Natural killer cell (primary cell): ENCODE data around the gene KIF5B. TPM values are rescaled to one million over a fixed set of nuclear protein-coding genes. Genes with fewer than 3 reads are reported as not detected.
"Not testable (repeated sequence)": the region's sequence is repeated elsewhere in the genome, so short reads cannot be mapped to it uniquely, and the experiment has no call there.

Experiments used
- ATAC-seq, 3 donors: fragments of 150-1000 bp in 2 of 3; fragments of 200-7000 bp in 1 of 3; cut with Tn5 transposase; 1 replicate in 1 of 3; 2 replicates in 2 of 3; pipeline ENCODE4 v1.10.0; 2021; ENCODE audit warnings: mild to moderate bottlenecking in 2 of 3, moderate library complexity in 2 of 3
- DNase-seq, 2 donors: peaks; one replicate each; pipeline versions ENCODE4 v3.0.0 to v3.0.0-alpha.2; 2013 to 2021; ENCODE audit warnings: mixed read lengths in 1 of 2
- H3K27ac ChIP-seq: one replicate; pipeline ENCODE4 v1.5.1; 2013; ENCODE audit warnings: mild to moderate bottlenecking, low read length
- H3K27me3 ChIP-seq: one replicate; pipeline ENCODE4 v1.6.1; 2013; ENCODE audit warnings: low read length; ENCODE audit not compliant: control insufficient read depth, insufficient read depth
- H3K36me3 ChIP-seq: one replicate; pipeline ENCODE4 v1.6.1; 2013; ENCODE audit warnings: low read length; ENCODE audit not compliant: control insufficient read depth, insufficient read depth
- H3K4me1 ChIP-seq: one replicate; pipeline ENCODE4 v1.6.1; 2013; ENCODE audit warnings: low read length; ENCODE audit not compliant: control insufficient read depth, insufficient read depth
- H3K4me3 ChIP-seq: one replicate; pipeline ENCODE4 v1.5.1; 2013; ENCODE audit warnings: low read length
- H3K9me3 ChIP-seq: one replicate; pipeline ENCODE4 v1.6.1; 2013; ENCODE audit warnings: low read length; ENCODE audit not compliant: control insufficient read depth, insufficient read depth
- H3K27ac Mint-ChIP-seq, 2 donors: one replicate each; pipeline ENCODE4 v1.8.0; 2022; ENCODE audit warnings: mild to moderate bottlenecking in 2 of 2, mixed read lengths in 2 of 2, moderate library complexity in 1 of 2
- H3K27me3 Mint-ChIP-seq, 2 donors: one replicate each; pipeline ENCODE4 v1.8.0; 2022; ENCODE audit warnings: low read depth in 2 of 2, mixed read lengths in 2 of 2
- H3K36me3 Mint-ChIP-seq: one replicate; pipeline ENCODE4 v1.8.0; 2022; ENCODE audit warnings: mixed read lengths
- H3K4me1 Mint-ChIP-seq, 2 donors: one replicate each; pipeline ENCODE4 v1.8.0; 2022; ENCODE audit warnings: mixed read lengths in 2 of 2
- H3K4me3 Mint-ChIP-seq: one replicate; pipeline ENCODE4 v1.8.0; 2022; ENCODE audit warnings: mild to moderate bottlenecking, moderate library complexity, mixed read lengths
- H3K9me3 Mint-ChIP-seq, 2 donors: one replicate each; pipeline ENCODE4 v1.8.0; 2022; ENCODE audit warnings: mixed read lengths in 2 of 2
- WGBS: methylation state at CpG from one replicate; pipeline ENCODE4 v1.1.7; 2013; ENCODE audit warnings: missing lambda C conversion rate; ENCODE audit not compliant: insufficient coverage; 5-methylcytosine and 5-hydroxymethylcytosine counted together
- intact Hi-C: fragments of 100-400 bp; cut with micrococcal nuclease; formaldehyde crosslinking; loops from one replicate; pipeline ENCODE4 v1.14.2; 2022
- total RNA-seq, 4 donors: library from RNA; stranded (reverse); fragments of 120-200 nt in 1 of 4; gene quantifications; one replicate each; pipeline versions ENCODE4 v1.2.3 to v1.2.4, GENCODE V29; 2013 to 2022
- TF ChIP-seq, protein P1 (sequence below): fragments of 200-600 bp; IDR thresholded peaks from one replicate; pipeline ENCODE4 v1.8.0; 2022; ENCODE audit warnings: antibody characterized with exemption

The KIF5B gene
- total RNA-seq, 3 donors from 2014 or later (not counting 1 experiment from before 2014, with no cell fraction given) = 51.0 to 64.2 (median 61.1) TPM

DNA sequence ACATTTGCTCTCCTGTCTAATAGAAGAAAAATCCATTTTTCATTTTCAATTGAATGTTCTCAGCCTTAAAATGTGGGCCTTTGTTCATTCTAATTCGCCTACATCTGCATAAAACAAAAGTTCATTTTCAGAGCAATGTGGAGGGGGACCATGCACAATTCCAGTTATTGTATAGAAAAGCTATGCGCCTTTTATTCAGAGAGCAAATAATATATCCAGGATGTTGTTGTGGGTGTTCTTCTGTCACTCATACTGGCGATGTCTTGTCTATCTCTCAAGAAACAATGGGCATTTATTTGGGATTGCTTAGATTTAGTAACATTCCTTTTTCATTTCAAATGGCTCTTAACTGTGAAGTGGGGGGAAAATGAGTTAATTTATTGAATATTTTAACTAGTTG, 56.4 kb downstream of the KIF5B start:
- intact Hi-C loops = no loop called here
- Mint-ChIP-seq H3K36me3 (no peaks in the 10 kb centered on the region), H3K27ac (no peak overlapping the region), H3K4me3 (no peak overlapping the region), H3K4me1 (peaks cover 0 to 5% of the 10 kb centered on the region in 2 donors), H3K27me3 (no peaks in the 10 kb centered on the region), H3K9me3 (no peaks in the 10 kb centered on the region)
- no peaks in the 10 kb centered on the region for H3K9me3 ChIP-seq
- no peak for ATAC-seq
- H3K4me3 ChIP-seq = no peak overlapping the region
- H3K36me3 ChIP-seq = no peaks in the 10 kb centered on the region
- H3K27me3 ChIP-seq = no peaks in the 10 kb centered on the region
- 93% methylated on average over 2 of the region's 3 CpGs for WGBS
- DNase-seq = no peak
- TF ChIP-seq, protein P1, sequence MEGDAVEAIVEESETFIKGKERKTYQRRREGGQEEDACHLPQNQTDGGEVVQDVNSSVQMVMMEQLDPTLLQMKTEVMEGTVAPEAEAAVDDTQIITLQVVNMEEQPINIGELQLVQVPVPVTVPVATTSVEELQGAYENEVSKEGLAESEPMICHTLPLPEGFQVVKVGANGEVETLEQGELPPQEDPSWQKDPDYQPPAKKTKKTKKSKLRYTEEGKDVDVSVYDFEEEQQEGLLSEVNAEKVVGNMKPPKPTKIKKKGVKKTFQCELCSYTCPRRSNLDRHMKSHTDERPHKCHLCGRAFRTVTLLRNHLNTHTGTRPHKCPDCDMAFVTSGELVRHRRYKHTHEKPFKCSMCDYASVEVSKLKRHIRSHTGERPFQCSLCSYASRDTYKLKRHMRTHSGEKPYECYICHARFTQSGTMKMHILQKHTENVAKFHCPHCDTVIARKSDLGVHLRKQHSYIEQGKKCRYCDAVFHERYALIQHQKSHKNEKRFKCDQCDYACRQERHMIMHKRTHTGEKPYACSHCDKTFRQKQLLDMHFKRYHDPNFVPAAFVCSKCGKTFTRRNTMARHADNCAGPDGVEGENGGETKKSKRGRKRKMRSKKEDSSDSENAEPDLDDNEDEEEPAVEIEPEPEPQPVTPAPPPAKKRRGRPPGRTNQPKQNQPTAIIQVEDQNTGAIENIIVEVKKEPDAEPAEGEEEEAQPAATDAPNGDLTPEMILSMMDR = no peak
- no peaks in the 10 kb centered on the region for H3K4me1 ChIP-seq
- H3K27ac ChIP-seq = no peak overlapping the region

DNA sequence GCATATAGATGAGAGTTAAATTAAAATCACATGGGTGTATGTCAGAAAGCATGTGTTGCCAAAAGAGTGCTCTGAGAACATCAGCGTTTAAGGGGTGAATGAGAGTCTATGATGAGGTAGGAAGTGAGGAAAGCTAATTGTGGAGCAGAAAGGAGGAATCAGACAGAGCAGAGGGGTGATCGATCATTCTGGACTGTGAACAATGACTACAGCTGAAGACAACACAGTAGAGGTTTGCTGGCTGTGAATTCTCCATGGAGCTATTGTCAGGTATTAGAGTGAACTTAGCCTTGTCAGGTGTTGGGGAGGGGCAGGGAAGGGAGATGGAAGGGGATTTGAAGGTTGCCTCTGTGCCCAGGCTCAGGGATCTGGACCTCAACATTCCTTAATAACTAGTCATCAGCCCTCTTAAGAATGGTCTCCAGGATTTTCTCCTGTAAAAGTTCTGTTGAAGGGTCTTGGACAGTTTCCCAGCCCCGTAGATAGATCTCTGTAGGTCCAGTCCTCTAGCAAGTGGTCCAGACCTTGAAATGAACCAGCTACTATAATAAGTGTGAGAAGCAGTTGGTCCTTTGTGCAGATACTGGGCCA, 57.1 kb downstream of the KIF5B start:
- intact Hi-C loops = no loop called here

DNA sequence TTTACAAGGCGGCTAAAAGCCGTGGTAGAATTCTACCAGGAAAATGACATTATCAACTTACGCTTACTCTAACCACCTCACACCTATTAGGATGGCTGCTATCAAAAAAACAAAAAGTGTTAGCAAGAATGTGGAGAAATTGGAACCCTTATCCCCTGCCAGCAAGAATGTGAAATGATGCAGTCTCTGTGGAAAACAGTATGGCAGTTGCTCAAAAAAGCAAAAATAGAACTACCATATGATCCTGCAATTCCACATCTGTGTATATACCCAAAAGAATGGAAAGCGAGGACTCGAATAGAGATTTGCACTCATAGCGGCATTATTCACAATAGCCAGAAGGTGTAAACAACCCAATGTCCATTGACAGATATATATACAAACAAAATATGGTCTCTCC, 61.3 kb downstream of the KIF5B start:
- ATAC-seq (no peak), DNase-seq (no peak)
- Mint-ChIP-seq H3K27me3 (peaks cover 0 to 9% of the 10 kb centered on the region in 2 donors), H3K27ac (no peak overlapping the region), H3K4me1 (no peaks in the 10 kb centered on the region), H3K36me3 (no peaks in the 10 kb centered on the region), H3K4me3 (no peak overlapping the region), H3K9me3 (peaks cover 0 to 2% of the 10 kb centered on the region in 2 donors)
- Histone ChIP-seq H3K4me1 (no peaks in the 10 kb centered on the region), H3K36me3 (no peaks in the 10 kb centered on the region), H3K4me3 (no peak overlapping the region), H3K27ac (no peak overlapping the region), H3K9me3 (no peaks in the 10 kb centered on the region), H3K27me3 (peaks cover 2% of the 10 kb centered on the region)
- TF ChIP-seq, protein P1 = no peak
- intact Hi-C loops = no loop called here
- 79% methylated on average over 6 of the region's 6 CpGs for WGBS

More for the DNA sequence above, 57.1 kb downstream of the KIF5B start:
- no peak for DNase-seq
- Histone ChIP-seq H3K4me1 (no peaks in the 10 kb centered on the region), H3K9me3 (no peaks in the 10 kb centered on the region), H3K27ac (no peak overlapping the region), H3K36me3 (no peaks in the 10 kb centered on the region), H3K27me3 (no peaks in the 10 kb centered on the region), H3K4me3 (no peak overlapping the region)
- Mint-ChIP-seq H3K36me3 (no peaks in the 10 kb centered on the region), H3K4me1 (peaks cover 0 to 5% of the 10 kb centered on the region in 2 donors), H3K27me3 (no peaks in the 10 kb centered on the region), H3K9me3 (no peaks in the 10 kb centered on the region), H3K4me3 (no peak overlapping the region), H3K27ac (no peak overlapping the region)
- ATAC-seq = no peak
- WGBS = 95% methylated on average over 3 of the region's 3 CpGs
- TF ChIP-seq, protein P1 = no peak

DNA sequence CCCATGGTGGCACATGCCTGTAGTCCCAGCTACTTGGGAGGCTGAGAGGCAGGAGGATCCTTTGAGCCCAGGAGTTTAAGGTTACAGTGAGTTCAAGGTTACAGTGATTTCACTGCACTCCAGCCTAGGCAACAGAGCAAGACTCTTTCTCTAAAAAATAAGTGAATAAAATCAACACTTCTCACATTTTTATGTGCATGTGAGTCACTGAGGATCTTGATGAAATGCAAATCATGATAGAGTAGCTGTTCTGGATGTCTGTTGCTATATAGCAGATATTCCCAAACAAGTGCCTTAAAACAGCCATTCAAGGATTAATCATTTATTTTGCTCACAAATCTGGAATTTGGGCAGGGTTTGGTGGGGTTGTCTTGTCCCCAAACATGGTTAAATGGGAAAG, 65.3 kb downstream of the KIF5B start:
- Mint-ChIP-seq H3K4me1 (no peaks in the 10 kb centered on the region), H3K9me3 (peaks cover 0 to 4% of the 10 kb centered on the region in 2 donors), H3K36me3 (no peaks in the 10 kb centered on the region), H3K4me3 (no peak overlapping the region), H3K27ac (no peak overlapping the region), H3K27me3 (peaks cover 0 to 9% of the 10 kb centered on the region in 2 donors)
- Histone ChIP-seq H3K4me1 (no peaks in the 10 kb centered on the region), H3K4me3 (no peak overlapping the region), H3K36me3 (no peaks in the 10 kb centered on the region), H3K27ac (no peak overlapping the region), H3K27me3 (peaks cover 2% of the 10 kb centered on the region), H3K9me3 (no peaks in the 10 kb centered on the region)
- no peak for DNase-seq
- ATAC-seq = no peak
- intact Hi-C loops = no loop called here
- TF ChIP-seq, protein P1 = no peak

DNA sequence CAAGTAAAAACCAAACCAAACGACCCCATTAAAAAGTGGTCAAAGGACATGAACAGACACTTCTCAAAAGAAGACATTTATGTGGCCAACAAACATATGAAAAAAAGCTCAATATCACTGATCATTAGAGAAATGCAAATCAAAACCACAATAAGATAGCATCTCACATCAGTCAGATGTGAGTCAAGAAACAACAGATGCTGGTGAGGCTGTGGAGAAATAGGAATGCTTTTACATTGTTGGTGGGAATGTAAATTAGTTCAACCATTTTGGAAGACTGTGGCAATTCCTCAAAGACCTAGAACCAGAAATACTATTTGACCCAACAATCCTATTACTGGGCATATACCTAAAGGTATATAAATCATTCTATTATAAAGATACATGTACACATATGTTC, 68.4 kb downstream of the KIF5B start:
- 100% methylated on average over 1 of the region's 1 CpG for WGBS
- H3K4me1 ChIP-seq, H3K27ac ChIP-seq, H3K27ac Mint-ChIP-seq, ATAC-seq, H3K36me3 ChIP-seq, H3K36me3 Mint-ChIP-seq, H3K4me1 Mint-ChIP-seq, intact Hi-C loops, H3K4me3 ChIP-seq, DNase-seq, H3K27me3 ChIP-seq, H3K9me3 Mint-ChIP-seq, H3K9me3 ChIP-seq, H3K4me3 Mint-ChIP-seq: not testable (repeated sequence)
- peaks cover 0 to 14% of the 10 kb centered on the region in 2 donors for H3K27me3 Mint-ChIP-seq
